Testis (tissue), 2 donors: ENCODE measurements around the gene SETD5.

Source experiments
- CTCF ChIP-seq, 3 experiments: fragments of 450-650 bp in 2 of 3; fragments of 200-600 bp in 1 of 3; sonication (generic) in 1 of 3; IDR thresholded peaks; one replicate each; pipeline ENCODE4 v1.5.1; 2016 to 2019; ENCODE audit warnings: antibody characterized with exemption in 3 of 3, mild to moderate bottlenecking in 2 of 3, moderate library complexity in 1 of 3
- POLR2A ChIP-seq: fragments of 450-650 bp; IDR thresholded peaks from one replicate; pipeline ENCODE4 v1.6.1; 2017; ENCODE audit warnings: antibody characterized with exemption, mild to moderate bottlenecking, moderate library complexity

- TF ChIP-seq CTCF (IDR thresholded peaks at IDR 0.05) (no peak), POLR2A (no peak)
Observed at GRCh38 chr3:9387322-9387655, 10.1 kb upstream of the SETD5 start.
